Fibroblast of skin of right quadriceps (primary cell): ENCODE measurements around the gene CAMK4.

Source experiments
- DNase-seq: peaks from one replicate; pipeline ENCODE4 v3.0.0-alpha.2; 2013

CAMK4 gene

GRCh38 chr5:111447099-111447498 is 222.9 kb downstream of the CAMK4 start:
- DNase-seq = peak; percentile 39

GRCh38 chr5:111447822-111448221 is 223.6 kb downstream of the CAMK4 start:
- no peak for DNase-seq

GRCh38 chr5:111453295-111453694 is 229.1 kb downstream of the CAMK4 start:
- DNase-seq = peak; percentile 56

- peak; percentile 62 for DNase-seq
Measured at GRCh38 chr5:111453747-111454146, 229.6 kb downstream of the CAMK4 start.

- peak; percentile 72 for DNase-seq
Measured at GRCh38 chr5:111454198-111454622, 230.0 kb downstream of the CAMK4 start.

GRCh38 chr5:111454776-111455175 is 230.6 kb downstream of the CAMK4 start:
- no peak for DNase-seq

GRCh38 chr5:111461255-111461671 is 237.1 kb downstream of the CAMK4 start:
- peak; percentile 31 for DNase-seq

- DNase-seq = no peak
Measured at GRCh38 chr5:111461934-111462333, 237.8 kb downstream of the CAMK4 start.

- DNase-seq = no peak
Measured at GRCh38 chr5:111463311-111463710, 239.1 kb downstream of the CAMK4 start.

- DNase-seq = no peak
Measured at GRCh38 chr5:111469293-111469896, 245.2 kb downstream of the CAMK4 start.

GRCh38 chr5:111469903-111470302 is 245.7 kb downstream of the CAMK4 start:
- no peak for DNase-seq

GRCh38 chr5:111472096-111472495 is 247.9 kb downstream of the CAMK4 start:
- DNase-seq = no peak

GRCh38 chr5:111472579-111472978 is 248.4 kb downstream of the CAMK4 start:
- DNase-seq = no peak

- DNase-seq = no peak
Measured at GRCh38 chr5:111478266-111478665, 254.1 kb downstream of the CAMK4 start.

- DNase-seq = no peak
Measured at GRCh38 chr5:111478898-111479297, 254.7 kb downstream of the CAMK4 start.

GRCh38 chr5:111480346-111480745 is 256.2 kb downstream of the CAMK4 start:
- no peak for DNase-seq

- DNase-seq = no peak
Measured at GRCh38 chr5:111486055-111486454, 261.9 kb downstream of the CAMK4 start.

GRCh38 chr5:111486926-111487325 is 262.7 kb downstream of the CAMK4 start:
- no peak for DNase-seq

- DNase-seq = no peak
Measured at GRCh38 chr5:111488353-111488752, 264.2 kb downstream of the CAMK4 start.

GRCh38 chr5:111493031-111493430 is 268.8 kb downstream of the CAMK4 start:
- DNase-seq = no peak

- peak; percentile 12 for DNase-seq
Measured at GRCh38 chr5:111494355-111494999, 270.3 kb downstream of the CAMK4 start.

- no peak for DNase-seq
Measured at GRCh38 chr5:111495159-111495558, 271.0 kb downstream of the CAMK4 start.

- no peak for DNase-seq
Measured at GRCh38 chr5:111498346-111498745, 274.2 kb downstream of the CAMK4 start.

- peak; percentile 54 for DNase-seq
Measured at GRCh38 chr5:111502956-111503355, 278.8 kb downstream of the CAMK4 start.

- DNase-seq = no peak
Measured at GRCh38 chr5:111505096-111505495, 280.9 kb downstream of the CAMK4 start.
